Stimulated activated CD8-positive, alpha-beta memory T cell treated with anti-CD3 and anti-CD28 coated beads, Interleukin-15, amount 100 ng/mL, for 4 hours (primary cell): ENCODE measurements around the gene MBD4.
A peak's percentile ranks its signal among the peaks of the same experiment; 100 is the strongest.
"Not testable (repeated sequence)": the region's sequence is repeated elsewhere in the genome, so short reads cannot be mapped to it uniquely, and the experiment has no call there.

Source experiments
- DNase-seq, 2 donors: peaks; one replicate each; pipeline ENCODE4 v3.0.0-alpha.2; 2020; ENCODE audit warnings: low read depth in 2 of 2

The MBD4 gene

DNA sequence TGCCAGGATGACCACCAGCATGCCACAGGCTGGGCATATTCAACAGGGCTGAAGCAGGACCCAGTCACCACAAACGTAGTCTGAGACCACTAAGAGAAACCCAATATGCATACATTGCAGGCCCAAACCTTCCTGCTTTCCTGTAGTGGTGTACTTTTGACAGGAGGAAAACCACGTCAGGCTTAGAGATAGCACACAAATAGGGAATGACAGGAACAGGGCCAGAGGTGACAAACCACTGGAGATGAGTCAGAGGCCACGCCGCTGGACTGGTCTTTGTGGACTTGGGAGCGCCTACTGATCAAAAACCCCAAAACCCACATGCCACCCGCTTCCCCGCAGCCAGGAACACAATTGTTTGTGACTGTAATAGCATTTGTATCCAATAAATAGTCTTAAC, 7.7 kb downstream of the MBD4 start:
- DNase-seq, result no peak

DNA sequence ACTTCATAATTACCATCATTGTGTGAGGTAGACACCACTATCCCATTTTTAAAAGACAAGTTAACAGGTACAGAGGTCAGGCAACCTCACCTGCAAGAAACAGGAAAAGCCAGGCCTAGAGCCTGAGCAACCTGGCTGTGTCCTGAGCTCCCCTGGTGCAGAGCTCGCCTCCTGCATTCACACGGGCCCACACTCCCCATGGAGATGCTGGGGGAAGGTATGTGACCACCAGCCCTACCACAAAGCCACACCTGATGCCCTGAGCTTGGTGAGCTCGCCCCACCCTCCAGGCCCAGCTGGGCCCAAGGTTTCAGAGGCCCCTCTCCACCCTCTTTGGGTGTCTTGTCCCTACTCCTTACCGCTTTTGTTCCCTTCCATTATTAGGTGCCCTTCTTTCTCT, 10.1 kb downstream of the MBD4 start:
- DNase-seq, result no peak

DNA sequence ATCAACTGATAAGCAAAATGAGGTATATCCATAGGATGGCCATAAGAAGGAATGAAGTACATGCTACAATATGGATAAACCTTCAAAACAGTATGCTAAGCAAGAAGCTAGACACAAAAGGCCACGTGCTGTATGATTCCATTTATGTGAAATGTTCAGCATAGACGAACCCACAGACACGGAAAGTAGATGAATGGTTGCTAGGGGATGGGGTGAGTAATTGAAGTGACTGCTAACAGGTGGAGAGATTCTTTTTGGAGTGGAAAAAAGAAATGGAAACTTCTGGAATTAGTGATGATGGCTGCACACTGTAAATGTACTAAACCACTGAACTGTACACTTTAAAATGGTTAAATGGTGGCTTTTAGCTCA, 10.7 kb downstream of the MBD4 start:
- DNase-seq, result no peak

DNA sequence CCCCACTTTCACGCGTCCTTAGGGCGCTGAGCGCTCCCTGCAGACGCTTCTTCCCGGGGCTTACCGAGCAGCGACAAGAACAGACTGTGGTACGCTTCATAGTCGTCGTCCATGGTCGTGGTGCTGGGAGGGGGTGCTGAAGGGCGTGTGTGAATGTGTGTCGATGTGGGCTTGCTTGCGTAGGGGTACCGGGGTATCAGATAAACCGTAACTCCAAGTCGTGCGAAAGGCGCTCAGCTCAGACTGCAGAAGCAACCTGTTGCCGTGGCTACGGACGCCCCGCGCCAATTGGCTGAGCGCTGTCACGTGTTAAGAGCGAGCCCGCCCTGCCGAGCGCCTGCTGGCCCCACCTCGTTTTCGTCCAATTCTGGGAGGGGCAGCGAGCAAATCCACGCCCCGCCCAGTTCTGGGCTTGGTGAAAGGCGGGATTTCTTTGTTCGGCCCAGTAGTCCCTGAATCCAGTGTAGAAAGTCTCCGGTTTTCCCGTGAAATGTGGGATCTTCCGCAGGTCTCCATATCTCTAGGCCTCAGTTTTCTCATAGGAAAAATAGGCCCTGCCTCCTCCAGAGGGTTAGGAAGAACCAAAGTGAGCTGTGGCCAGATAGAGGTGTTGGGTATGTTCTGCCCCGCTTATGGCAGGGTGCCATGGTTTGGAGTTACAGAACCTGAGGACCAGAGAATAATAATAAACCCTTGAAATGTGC, 11.2 kb downstream of the MBD4 start, which contains the start of gene EFCAB12:
Gene EFCAB12 (minus strand): TSS at position 261 of the 704 bp plus-strand sequence. CDS start 148 bp downstream, at position 113.
- DNase-seq, result peak; percentile 65 to 73

- DNase-seq, result no peak
Measured at GRCh38 chr3:129428007-129428375, 11.8 kb downstream of the MBD4 start.

- no peak for DNase-seq
Measured at GRCh38 chr3:129425619-129426018, 14.1 kb downstream of the MBD4 start.

GRCh38 chr3:129425213-129425612, 14.5 kb downstream of the MBD4 start:
- no peak for DNase-seq

GRCh38 chr3:129424185-129424841, 15.4 kb downstream of the MBD4 start:
- no peak for DNase-seq

GRCh38 chr3:129422897-129423296, 16.9 kb downstream of the MBD4 start:
- DNase-seq, result no peak

GRCh38 chr3:129421988-129422745, 17.6 kb downstream of the MBD4 start:
- DNase-seq, result no peak

DNA sequence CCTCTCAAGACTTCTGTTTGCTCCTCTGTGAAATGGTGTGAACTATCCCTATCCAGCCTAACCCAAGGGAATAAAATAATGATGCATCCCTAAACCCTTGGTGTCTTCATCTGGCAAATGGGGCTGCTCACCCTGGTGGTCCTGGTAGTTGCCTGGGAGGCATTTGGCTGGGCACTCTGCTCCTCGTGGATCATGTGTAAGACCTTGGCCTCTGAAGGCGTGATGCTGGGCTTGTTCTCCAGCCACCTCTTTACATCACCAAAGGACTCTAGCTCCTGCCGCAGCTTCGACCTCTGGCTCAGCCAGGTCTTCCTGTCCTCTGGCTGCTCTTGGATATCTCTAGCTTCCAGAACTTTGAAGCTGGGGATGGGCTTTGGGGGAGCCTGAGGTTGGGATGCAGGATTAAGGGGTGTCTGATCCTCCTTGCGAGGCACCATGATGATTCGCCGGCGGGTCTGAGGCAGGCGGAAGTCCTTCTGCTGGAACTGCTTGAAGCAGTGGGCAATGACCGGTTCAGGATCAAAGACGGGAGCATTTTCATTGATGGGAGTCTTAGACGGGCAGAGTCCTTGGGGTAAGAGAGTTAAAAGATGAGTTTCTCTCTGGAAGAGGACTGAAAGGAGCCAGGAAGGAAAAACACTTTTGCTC, 18.4 kb downstream of the MBD4 start:
- DNase-seq, result no peak

DNA sequence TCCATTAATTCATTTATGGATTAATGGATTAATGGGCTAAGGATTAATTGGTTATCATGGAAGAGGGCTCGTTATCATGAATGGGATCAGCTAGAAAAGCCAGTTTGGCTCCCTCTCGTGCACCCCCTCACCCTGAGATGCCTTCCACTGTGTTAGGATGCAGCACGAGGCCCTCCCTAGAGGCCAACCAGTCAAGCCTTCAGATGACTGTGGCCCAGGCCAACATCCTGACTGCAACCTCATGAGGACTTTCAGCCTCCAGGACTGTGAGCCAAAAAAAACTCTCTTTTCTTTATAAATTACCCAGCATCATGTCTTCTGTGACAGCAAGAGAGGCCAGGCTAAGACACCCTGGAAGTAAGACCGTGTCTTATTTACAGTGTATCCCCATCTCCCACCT, 20.3 kb downstream of the MBD4 start:
- no peak for DNase-seq

GRCh38 chr3:129418041-129418973, 21.4 kb downstream of the MBD4 start:
- DNase-seq, result no peak

- DNase-seq, result no peak
Measured at GRCh38 chr3:129417326-129417725, 22.4 kb downstream of the MBD4 start.

- no peak for DNase-seq
Measured at GRCh38 chr3:129416415-129416814, 23.3 kb downstream of the MBD4 start.

GRCh38 chr3:129415830-129416229, 23.9 kb downstream of the MBD4 start:
- no peak for DNase-seq

DNA sequence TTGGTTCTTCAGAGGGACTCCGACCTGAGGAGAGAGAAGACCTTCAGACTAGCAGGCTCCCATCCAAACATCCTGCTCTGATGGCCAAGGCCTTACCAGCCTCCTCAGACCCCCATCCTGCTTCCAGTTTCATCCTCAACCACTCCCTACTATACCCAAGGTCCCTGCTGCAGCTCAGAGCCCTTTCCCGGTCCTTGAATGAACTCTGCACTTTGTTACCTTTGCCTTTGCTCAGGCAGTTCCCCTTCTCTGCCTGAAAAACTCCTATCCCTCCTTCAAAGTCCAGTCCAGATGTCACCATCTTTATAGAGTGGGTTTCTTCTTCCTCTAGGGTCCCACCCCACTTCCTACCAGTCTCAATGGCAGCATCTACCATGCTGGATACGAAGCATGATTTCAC, 24.4 kb downstream of the MBD4 start:
- DNase-seq, result no peak

DNA sequence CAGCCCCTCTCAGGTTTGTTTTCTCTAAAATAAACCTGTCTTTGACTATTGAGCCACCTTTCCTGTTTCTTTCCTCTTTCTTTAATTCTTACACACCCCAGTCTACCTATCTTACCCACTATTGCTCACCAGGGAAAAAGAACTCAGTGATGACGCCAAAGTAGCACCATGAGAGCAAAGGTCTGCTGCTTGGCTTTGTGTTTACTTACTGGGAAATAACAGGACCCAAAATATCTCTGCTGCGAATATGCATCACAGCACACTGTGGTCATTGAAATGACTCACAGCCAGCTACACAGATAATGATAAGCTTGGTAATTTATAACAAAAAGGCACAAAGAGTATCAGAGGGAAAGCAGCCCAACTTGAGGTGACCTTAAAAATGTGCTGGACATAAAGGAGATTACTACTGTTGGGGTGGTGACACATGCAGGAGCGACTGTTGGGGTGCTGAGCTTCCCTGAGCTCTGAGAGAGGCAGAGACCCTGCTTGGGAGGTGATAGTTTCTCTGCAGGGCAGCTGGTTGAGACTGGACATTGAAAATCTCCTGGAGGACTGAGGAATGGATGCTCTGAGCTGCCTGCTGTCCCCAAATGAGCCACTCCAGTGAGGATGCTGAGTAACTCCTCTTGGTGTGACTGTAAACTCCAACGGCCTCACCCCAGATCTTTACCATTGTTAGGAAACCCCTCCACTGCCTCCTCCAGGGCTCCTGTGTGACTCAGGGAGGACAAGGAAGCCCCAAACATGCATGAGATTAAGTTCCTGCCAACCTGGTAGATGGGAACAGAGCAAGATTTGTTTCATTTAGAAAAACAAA, 25.9 kb downstream of the MBD4 start:
- no peak for DNase-seq

DNA sequence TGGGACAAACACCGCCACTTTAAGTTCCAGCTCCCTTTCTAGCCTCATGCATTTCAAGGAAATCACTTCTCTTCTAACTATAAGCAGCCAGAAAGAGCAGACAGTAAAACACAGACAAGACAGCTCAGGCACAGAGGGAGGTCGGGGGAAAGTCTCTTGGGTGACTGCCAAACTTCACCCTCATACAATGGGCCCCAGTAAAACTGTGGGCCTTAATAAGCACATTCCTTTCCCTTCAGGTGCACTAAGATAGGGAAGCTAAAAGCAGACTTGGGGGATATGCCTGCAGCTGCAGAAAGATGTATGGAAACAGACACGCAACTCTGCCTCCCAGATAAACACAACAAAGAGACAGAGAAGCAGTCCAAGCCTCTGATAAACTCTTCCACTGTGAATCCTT, 26.5 kb downstream of the MBD4 start:
- not testable (repeated sequence) for DNase-seq

DNA sequence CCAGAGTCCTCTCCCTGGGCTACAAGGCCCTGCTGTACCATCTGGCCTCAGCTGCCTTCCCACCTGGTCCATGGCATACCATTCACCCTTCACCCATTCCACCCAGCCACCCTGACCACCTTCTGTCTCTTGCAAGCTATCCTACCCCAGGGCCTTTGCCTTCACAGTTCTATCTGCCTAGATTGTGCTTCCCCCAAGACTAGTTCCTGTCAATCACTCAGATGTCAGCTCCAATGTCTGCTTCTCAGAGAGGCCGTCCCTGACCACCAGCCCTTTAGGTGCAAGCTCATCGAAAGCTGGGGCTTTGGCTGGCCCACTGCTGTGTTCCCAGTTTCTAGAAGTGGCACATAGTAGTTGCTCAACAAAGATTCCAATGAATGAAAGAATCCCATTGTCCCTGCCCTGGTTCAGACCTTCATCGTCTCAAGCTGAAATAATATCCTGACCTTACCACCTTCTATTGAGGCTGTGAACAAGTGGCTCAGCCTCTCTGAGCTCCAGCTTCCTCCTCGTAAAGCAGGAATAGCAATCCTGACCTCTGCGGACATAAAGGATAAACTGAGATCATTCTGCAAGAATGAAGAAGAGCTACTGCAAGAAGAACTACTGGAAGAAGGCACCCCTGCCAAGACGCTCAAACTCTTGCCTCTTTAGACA, 27.1 kb downstream of the MBD4 start:
- DNase-seq, result no peak
